Heart left ventricle (tissue), 13 donors: ENCODE results near the gene FBXL19.

Experiments used
- CTCF ChIP-seq, 12 donors: fragments of 200-600 bp; sonication (generic) in 4 of 12; IDR thresholded peaks; one replicate each; pipeline versions ENCODE4 v1.5.0 to v1.8.0; 2018 to 2022; ENCODE audit warnings: antibody characterized with exemption in 12 of 12, mild to moderate bottlenecking in 5 of 12
- POLR2A ChIP-seq, 2 donors: fragments of 450-650 bp; IDR thresholded peaks; one replicate each; pipeline ENCODE4 v1.6.1; 2017; ENCODE audit warnings: antibody characterized with exemption in 2 of 2, mild to moderate bottlenecking in 2 of 2, moderate library complexity in 2 of 2
- donor health status: ischemic (EF 13 %, LVEDD 7.1; RV severe dilation, severe dysfunction).
- donor health status: DM: no; HTN: yes; CAD: no.
- donor health status: DM: no; HTN: no; CAD: no.
- donor health status: ischemic (EF 25% LVEDD 6.9; RV normal size, moderate dysfunction).
- donor health status: ischemic (EF 25% LVEDD 5.7; RV mildly dilated, moderate dysfunction).
- donor health status: ischemic (EF 35%, LVEDD 5.7; RV mildly dilated, moderate dysfunction).
- donor health status: nonischemic (EF 11% LVEDD 7.7; RV severe dilation, severe dysfunction).
- donor health status: DM: yes; HTN: yes; CAD: no.
- donor health status: PGD.
- donor health status: ischemic (EF 29% LVEDD 5.4; RV normal size, mild dysfunction).
- donor health status: nonischemic (EF 23%, LVEDD 6.1; RV moderate dilation, normal function).

GRCh38 chr16:30948667-30949649 lies 25.6 kb downstream of the FBXL19 start, which contains the start of gene ORAI3:
- TF ChIP-seq POLR2A (IDR thresholded peaks at IDR 0.05) = peak; percentile 15 to 77
- no peak for TF ChIP-seq CTCF (IDR thresholded peaks at IDR 0.05)
